HG03135 (cell line): Measurements from ENCODE around the gene EIPR1.
A peak's percentile ranks its signal among the peaks of the same experiment; 100 is the strongest.

Experiments used
- ATAC-seq: cut with Tn5 transposase; IDR thresholded peaks from one replicate; pipeline ENCODE4 v1.9.1; 2021; ENCODE audit warnings: mild to moderate bottlenecking, moderate library complexity; ENCODE audit not compliant: unreplicated experiment

Gene EIPR1

GRCh38 chr2:3256605-3257004 is 121.0 kb downstream of the EIPR1 start:
- ATAC-seq, result no peak

- ATAC-seq, result no peak
Measured at GRCh38 chr2:3256157-3256556, 121.5 kb downstream of the EIPR1 start.

DNA sequence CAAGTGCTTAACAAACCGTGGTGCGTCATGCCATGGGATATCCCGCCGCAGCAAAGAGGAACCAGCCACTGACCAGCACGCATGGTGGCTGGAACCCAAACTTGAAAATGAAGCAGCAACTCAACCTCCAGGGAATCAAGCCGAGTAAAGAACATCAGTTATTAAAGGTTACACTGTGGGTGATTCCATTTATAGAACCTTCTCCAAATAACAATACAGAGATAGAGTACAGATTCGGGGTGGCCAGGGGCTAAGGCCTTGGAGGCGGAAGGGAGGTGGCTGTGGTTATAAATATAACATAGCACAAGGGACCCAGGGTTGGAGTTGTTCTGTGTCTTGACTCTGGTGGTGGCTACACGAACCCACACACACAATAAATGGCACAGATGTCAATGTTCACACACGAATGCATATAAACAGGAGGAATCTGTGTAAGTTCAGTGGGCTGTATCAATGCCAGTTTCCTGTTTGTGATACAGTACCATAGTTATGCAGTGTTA is 123.1 kb downstream of the EIPR1 start:
- ATAC-seq, result peak; percentile 75

DNA sequence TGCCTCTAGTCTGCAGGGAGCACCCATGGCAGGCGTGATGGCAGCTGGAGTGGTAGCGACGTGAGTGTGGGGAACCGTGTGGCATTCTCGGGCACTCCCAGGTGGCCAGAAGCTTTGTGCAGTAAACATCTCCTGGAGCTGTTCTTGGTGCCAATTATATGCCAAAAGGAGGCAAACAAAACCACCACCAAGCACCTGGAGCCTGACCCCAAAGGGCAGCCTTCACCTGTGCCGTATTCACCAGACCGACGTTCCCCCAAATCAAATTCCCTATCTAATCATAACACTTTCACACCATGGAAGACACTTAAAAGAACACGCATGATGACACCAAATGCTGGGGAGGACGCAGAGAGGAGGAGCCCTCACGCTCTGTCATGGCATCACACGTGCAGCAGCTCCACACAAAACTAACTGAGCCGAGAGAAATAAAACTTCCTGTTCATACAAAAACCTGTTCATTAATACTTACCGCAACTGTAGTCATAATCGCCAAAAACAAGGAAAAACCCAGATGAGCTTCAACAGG is 123.6 kb downstream of the EIPR1 start:
- ATAC-seq, result no peak

DNA sequence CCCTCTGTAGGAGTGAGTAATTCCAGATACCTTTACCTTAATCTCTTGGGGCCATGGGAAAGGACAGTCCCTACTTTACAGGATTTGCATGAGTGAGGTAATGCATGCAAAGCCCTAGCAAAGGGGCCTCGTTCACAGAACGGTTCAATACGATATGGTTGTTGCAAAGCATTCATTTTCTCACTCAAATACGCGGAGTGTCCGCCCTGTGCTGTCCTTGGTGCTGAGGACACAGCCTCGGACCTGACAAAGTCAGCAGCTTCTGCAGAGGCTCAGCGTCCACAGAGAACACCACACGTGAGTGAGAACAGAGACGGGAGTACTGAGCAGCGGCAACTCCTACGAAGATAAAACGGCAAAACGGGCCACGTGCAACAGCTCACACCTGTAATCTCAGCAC is 125.7 kb downstream of the EIPR1 start:
- ATAC-seq, result no peak

DNA sequence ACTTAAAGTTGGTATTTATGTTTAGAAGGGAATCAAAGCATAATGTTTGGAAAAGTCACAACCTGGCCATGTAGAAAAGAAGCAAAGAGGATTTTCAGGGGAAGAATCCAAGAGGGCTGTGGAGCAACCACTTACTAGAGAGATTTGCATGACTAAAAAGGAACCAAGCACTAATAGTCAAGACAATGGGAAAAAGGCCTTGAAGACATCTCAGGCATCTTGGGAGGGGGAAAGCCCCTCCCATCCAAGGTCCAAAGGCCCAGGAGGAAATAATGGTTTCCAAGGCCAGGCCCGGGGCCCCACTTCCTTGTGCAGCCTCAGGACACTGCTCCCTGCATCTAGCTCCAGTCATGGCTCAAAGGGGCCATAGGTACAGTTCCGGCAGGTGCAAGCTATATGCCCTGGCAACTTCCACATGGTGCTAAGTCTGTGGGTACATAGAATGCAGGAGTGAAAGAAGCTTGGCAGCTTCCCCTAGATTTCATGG is 128.1 kb downstream of the EIPR1 start:
- no peak for ATAC-seq

- ATAC-seq, result no peak
Measured at GRCh38 chr2:3248754-3249475, 128.7 kb downstream of the EIPR1 start.

- no peak for ATAC-seq
Measured at GRCh38 chr2:3246928-3247714, 130.5 kb downstream of the EIPR1 start.

DNA sequence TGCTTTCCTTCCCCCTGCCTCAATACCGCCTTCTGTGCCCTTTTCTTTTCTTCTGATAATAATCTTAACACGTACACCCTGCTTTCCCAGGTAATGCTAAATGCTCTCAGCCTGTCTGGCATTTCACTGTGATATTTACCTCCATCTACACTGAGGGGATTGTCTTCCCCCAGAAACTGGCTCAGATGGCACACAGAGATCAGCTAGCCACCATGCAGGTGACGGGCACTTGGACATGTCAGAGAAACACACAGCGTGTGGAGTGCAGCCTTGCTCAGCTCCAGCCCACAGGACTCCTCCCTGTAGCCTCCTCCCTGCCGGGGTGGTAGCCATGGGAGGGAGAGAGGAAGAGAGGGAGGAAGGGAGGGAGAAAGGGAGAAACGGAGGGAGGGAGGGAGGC is 131.2 kb downstream of the EIPR1 start:
- no peak for ATAC-seq

DNA sequence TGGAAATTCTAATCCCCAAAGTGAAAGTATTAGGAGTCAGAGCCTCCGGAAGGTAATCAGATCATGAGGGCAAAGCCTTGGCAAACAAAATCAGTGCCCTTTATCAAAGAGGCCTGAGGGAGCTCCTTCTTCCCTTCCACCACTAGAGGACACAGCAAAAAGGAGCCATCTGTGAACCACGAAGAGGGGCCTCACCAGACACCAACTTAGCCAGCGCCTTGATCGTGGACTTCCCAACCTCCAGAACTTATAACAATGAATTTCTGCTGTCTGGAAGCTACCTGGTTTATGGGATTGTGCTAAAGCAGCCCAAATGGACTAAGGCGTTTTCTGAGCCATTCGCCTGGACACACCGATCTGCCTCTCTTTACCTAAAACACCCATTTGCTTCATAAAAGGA is 133.1 kb downstream of the EIPR1 start:
- no peak for ATAC-seq

DNA sequence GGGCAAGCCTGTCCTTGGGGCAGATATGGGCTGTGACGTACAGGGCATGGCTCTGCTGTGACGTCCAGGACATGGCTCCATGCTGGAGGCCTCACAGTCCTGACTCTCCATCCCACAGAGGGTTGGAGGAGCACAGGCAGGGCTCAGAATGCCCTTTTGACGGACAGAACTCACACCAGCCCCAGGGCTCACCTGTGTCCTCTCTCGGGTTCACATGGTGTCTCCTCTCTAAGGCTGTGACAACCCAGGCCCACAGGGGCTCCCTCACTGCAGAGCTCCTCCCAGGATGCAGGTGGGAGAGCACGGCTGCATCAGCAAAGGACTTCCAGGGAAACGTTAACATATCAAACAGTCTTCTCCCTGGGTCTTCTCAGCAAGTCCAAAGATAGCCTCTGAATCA is 133.8 kb downstream of the EIPR1 start:
- no peak for ATAC-seq

GRCh38 chr2:3242747-3243369 is 134.8 kb downstream of the EIPR1 start:
- ATAC-seq, result peak; percentile 79

DNA sequence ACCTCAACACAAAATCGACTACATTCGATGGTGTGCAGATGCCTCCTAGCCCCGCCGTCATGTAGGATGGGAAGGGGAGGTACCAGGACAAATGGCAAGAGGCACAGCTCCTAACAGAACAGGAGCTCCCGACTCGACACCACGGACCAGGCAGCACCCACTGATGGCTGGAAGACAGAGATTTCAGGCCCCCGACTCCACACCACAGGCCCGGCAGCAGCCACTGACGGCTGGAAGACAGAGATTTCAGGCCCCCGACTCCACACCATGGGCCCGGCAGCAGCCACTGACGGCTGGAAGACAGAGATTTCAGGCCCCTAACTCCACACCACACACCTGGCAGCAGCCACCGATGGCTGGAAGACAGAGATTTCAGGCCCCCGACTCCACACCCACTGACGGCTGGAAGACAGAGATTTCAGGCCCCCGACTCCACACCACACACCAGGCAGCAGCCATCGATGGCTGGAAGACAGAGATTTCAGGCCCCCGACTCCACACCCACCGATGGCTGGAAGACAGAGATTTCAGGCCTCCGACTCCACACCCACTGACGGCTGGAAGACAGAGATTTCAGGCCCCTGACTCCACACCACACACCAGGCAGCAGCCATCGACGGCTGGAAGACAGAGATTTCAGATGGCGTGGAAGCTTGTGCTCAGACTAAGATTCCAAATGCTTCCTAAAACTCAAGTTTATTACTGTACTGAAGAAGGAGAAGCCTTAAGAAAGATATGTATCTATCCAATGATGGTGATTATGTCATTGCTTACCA is 135.5 kb downstream of the EIPR1 start:
- no peak for ATAC-seq

DNA sequence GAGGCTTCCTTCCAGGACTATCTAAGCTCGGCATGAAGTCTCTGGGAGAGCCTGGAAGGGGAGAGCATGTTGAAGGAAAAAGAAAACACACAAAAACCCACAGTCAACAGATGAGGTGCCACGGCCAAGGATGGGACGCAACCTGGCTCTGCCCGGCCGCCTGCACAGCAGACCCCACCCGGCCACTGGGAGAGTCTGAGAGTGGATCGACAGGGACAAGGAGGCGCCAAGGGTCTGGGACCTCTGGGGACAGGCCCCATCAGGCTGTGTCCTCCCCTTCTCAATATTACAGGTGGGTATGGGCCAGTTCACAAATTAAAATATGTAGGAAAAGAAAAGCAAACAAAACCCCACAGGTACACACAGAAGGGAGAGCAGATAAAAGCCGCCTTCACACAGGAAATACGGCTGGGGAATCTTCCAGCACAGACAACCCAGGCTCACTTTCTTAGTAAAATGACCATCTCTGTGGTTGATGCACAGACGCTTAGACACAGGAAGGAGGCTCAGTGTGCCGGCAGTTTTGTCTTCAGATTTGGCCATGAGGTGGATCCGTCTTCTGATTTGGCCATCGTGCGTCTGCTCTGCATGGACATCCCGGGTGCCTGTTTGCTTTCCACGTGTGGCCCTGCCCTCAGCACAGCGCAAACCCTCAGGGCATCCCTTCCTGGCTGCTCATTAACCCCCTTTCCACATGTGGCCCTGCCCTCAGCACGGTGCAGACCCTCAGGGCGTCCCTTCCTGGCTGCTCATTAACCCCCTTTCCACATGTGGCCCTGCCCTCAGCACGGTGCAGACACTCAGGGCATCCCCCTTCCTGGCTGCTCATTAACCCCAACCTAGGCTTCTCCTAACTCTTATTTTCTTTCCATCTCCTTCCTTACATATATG is 138.4 kb downstream of the EIPR1 start:
- no peak for ATAC-seq

DNA sequence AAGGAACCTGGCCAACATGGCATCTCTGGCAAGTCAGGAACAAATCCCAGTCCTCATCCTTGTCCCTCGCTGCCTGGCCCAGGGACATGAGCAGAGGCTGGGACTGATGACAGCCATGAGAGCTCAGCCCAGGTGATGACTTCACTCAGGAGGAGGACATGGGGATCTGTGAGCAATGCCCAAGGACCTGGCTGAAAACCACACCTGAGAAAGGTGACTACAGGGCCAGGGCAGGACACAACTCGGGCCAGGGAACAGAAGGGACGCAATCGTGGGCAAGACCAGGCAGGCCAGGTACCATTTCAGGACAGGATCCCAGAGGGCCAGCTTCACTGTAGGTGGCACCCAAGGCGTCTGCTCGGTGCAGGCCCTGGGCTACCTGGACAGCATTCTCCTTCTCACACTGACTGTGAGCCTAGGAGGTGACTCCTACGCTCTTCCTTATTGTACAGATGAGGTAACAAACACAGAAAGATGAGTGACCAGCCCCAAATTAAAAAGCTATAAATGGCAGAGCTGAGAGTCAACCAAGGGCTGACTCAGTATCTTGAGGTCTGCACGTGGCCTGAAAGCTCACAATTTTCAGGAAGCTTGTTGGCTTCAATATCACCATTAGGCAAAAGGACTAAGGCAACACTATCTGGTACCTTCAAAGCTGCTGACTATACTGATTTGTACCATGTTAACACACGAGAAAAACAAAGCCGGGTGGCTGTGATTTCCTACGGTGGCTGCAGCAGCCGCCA is 141.1 kb downstream of the EIPR1 start:
- no peak for ATAC-seq

DNA sequence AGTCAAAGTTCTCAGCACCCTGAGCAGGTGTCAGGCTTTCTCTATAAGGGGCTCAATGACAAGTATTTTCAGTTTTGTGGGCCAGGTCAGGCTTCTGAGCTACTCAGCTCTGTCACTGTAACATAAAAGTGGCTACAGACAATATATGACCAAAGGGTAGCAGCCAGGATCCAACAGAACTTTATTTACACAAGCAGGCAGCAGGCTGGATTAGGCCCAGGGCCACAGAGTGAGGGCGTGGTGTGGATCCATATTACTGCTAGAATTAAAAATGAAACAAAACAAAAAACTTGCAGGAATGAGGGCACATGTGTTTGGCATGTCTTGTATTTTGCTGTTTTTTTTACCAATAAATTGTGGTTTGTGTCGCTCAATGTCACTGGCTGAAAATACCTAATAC is 143.7 kb downstream of the EIPR1 start:
- ATAC-seq, result no peak

DNA sequence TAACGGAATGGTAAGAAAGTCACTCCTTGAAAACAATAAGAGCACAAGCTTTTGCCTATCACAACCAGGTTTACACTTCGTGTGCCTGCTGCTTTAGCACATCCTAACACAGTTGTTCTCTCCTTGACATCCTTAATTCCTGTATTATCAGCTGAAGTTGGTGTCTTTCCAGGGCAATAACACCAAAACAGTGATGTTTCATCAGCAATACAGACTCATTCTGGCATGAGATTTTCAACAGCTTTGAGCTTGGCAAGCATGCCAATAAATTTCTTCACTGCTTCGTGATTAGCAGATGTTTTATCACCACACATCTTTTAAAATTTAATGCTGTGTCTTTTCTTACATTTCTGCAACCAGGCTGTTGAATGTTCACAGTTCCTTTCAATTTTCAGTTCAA is 148.4 kb downstream of the EIPR1 start:
- ATAC-seq, result no peak

GRCh38 chr2:3224681-3225080 is 152.9 kb downstream of the EIPR1 start:
- no peak for ATAC-seq
